ENCODE measurements around the gene TRIM65. TPM values are rescaled to one million over a fixed set of nuclear protein-coding genes. Genes with fewer than 3 reads are reported as not detected.
A peak's percentile ranks its signal among the peaks of the same experiment; 100 is the strongest.

The TRIM65 gene
- total and polyA plus RNA-seq, 2 of the 13 experiments (the other 11 are each of a cell fraction or from before 2014, with no cell fraction given): 10.3 to 22.4 TPM

- TF ChIP-seq, protein P1, sequence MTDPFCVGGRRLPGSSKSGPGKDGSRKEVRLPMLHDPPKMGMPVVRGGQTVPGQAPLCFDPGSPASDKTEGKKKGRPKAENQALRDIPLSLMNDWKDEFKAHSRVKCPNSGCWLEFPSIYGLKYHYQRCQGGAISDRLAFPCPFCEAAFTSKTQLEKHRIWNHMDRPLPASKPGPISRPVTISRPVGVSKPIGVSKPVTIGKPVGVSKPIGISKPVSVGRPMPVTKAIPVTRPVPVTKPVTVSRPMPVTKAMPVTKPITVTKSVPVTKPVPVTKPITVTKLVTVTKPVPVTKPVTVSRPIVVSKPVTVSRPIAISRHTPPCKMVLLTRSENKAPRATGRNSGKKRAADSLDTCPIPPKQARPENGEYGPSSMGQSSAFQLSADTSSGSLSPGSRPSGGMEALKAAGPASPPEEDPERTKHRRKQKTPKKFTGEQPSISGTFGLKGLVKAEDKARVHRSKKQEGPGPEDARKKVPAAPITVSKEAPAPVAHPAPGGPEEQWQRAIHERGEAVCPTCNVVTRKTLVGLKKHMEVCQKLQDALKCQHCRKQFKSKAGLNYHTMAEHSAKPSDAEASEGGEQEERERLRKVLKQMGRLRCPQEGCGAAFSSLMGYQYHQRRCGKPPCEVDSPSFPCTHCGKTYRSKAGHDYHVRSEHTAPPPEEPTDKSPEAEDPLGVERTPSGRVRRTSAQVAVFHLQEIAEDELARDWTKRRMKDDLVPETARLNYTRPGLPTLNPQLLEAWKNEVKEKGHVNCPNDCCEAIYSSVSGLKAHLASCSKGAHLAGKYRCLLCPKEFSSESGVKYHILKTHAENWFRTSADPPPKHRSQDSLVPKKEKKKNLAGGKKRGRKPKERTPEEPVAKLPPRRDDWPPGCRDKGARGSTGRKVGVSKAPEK (CRISPR knock-in tag; IDR thresholded peaks at IDR 0.05; ENCODE audit: borderline replicate concordance): no peak
- TF ChIP-seq SATB2 (CRISPR knock-in tag; IDR thresholded peaks at IDR 0.05) (no peak; the same call in 1 of the 2 replicates), ZMYM2 (CRISPR knock-in tag; IDR thresholded peaks at IDR 0.05) (no peak), BRD4 (CRISPR knock-in tag; IDR thresholded peaks at IDR 0.05) (peak; percentile 85; the same call in 1 of the 2 replicates), ZFX (CRISPR knock-in tag; IDR thresholded peaks at IDR 0.05; ENCODE audit: low read depth) (peak; percentile 93), ZNF605 (CRISPR knock-in tag; IDR thresholded peaks at IDR 0.05) (peak; percentile 12; the same call in 1 of the 2 replicates), NRL (CRISPR knock-in tag; IDR thresholded peaks at IDR 0.05; ENCODE audit: borderline replicate concordance) (0 out of 2 replicates have a peak, but pooled peaks have one; percentile 57), ZNF18 (CRISPR knock-in tag; IDR thresholded peaks at IDR 0.05; ENCODE audit: insufficient replicate concordance) (peak; percentile 85), XBP1 (CRISPR knock-in tag; IDR thresholded peaks at IDR 0.05) (no peak), SPEN (CRISPR knock-in tag; IDR thresholded peaks at IDR 0.05; ENCODE audit: low read depth) (peak; percentile 70), ZNF557 (CRISPR knock-in tag; IDR thresholded peaks at IDR 0.05) (0 out of 2 replicates have a peak, but pooled peaks have one; percentile 33), ZNF563 (CRISPR knock-in tag; IDR thresholded peaks at IDR 0.05) (peak; percentile 84), ZNF652 (CRISPR knock-in tag; IDR thresholded peaks at IDR 0.05; ENCODE audit: borderline replicate concordance, low read depth) (no peak), ZFY (CRISPR knock-in tag; IDR thresholded peaks at IDR 0.05) (peak; percentile 97)
- TF ChIP-seq, protein P2, sequence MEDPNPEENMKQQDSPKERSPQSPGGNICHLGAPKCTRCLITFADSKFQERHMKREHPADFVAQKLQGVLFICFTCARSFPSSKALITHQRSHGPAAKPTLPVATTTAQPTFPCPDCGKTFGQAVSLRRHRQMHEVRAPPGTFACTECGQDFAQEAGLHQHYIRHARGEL (CRISPR knock-in tag; IDR thresholded peaks at IDR 0.05): no peak
- TF ChIP-seq, protein P3, sequence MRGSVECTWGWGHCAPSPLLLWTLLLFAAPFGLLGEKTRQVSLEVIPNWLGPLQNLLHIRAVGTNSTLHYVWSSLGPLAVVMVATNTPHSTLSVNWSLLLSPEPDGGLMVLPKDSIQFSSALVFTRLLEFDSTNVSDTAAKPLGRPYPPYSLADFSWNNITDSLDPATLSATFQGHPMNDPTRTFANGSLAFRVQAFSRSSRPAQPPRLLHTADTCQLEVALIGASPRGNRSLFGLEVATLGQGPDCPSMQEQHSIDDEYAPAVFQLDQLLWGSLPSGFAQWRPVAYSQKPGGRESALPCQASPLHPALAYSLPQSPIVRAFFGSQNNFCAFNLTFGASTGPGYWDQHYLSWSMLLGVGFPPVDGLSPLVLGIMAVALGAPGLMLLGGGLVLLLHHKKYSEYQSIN (CRISPR knock-in tag; IDR thresholded peaks at IDR 0.05; ENCODE audit: borderline replicate concordance): no peak
- TF ChIP-seq, protein P4, sequence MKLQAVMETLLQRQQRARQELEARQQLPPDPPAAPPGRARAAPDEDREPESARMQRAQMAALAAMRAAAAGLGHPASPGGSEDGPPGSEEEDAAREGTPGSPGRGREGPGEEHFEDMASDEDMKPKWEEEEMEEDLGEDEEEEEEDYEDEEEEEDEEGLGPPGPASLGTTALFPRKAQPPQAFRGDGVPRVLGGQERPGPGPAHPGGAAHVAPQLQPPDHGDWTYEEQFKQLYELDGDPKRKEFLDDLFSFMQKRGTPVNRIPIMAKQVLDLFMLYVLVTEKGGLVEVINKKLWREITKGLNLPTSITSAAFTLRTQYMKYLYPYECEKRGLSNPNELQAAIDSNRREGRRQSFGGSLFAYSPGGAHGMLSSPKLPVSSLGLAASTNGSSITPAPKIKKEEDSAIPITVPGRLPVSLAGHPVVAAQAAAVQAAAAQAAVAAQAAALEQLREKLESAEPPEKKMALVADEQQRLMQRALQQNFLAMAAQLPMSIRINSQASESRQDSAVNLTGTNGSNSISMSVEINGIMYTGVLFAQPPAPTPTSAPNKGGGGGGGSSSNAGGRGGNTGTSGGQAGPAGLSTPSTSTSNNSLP (IDR thresholded peaks at IDR 0.05; ENCODE audit: low read depth, low read length): no peak
- TF ChIP-seq, protein P5, sequence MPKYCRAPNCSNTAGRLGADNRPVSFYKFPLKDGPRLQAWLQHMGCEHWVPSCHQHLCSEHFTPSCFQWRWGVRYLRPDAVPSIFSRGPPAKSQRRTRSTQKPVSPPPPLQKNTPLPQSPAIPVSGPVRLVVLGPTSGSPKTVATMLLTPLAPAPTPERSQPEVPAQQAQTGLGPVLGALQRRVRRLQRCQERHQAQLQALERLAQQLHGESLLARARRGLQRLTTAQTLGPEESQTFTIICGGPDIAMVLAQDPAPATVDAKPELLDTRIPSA (CRISPR knock-in tag; IDR thresholded peaks at IDR 0.05; ENCODE audit: borderline replicate concordance): no peak; the same call in none of the 2 replicates
- TF ChIP-seq, protein P6, sequence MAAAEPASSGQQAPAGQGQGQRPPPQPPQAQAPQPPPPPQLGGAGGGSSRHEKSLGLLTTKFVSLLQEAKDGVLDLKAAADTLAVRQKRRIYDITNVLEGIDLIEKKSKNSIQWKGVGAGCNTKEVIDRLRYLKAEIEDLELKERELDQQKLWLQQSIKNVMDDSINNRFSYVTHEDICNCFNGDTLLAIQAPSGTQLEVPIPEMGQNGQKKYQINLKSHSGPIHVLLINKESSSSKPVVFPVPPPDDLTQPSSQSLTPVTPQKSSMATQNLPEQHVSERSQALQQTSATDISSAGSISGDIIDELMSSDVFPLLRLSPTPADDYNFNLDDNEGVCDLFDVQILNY (CRISPR knock-in tag; conservative IDR thresholded peaks at IDR 0.05): peak; percentile 30; the same call in 1 of the 2 replicates
Observed at GRCh38 chr17:75896415-75897159, at the start of gene TRIM65 (continued).

Measured in HepG2 (cell line).